GM18520 (cell line): ENCODE data around the gene RAD51B.

Source experiments
- ATAC-seq: cut with Tn5 transposase; IDR thresholded peaks from one replicate; pipeline ENCODE4 v1.9.1; 2021; ENCODE audit not compliant: unreplicated experiment

Gene RAD51B

GRCh38 chr14:68766299-68767247, 947.0 kb downstream of the RAD51B start:
- no peak for ATAC-seq

GRCh38 chr14:68767248-68767645, 947.7 kb downstream of the RAD51B start:
- ATAC-seq: no peak

- ATAC-seq: no peak
Measured at GRCh38 chr14:68768316-68768715, 948.7 kb downstream of the RAD51B start.

GRCh38 chr14:68770051-68770450, 950.5 kb downstream of the RAD51B start:
- no peak for ATAC-seq

GRCh38 chr14:68770553-68771286, 951.1 kb downstream of the RAD51B start:
- ATAC-seq: no peak

GRCh38 chr14:68771631-68772030, 952.1 kb downstream of the RAD51B start:
- no peak for ATAC-seq

- no peak for ATAC-seq
Measured at GRCh38 chr14:68772761-68773381, 953.3 kb downstream of the RAD51B start.

GRCh38 chr14:68774771-68775613, 955.4 kb downstream of the RAD51B start:
- no peak for ATAC-seq

GRCh38 chr14:68775614-68776126, 956.1 kb downstream of the RAD51B start:
- ATAC-seq: no peak

- no peak for ATAC-seq
Measured at GRCh38 chr14:68777644-68778043, 958.1 kb downstream of the RAD51B start.
